Activated CD8-positive, alpha-beta memory T cell treated with anti-CD3 and anti-CD28 coated beads, Interleukin-2, amount 50 U/mL, for 1 hour (primary cell): ENCODE results near the gene TMEM151B.

Experiments
- DNase-seq: peaks from one replicate; pipeline ENCODE4 v3.0.0-alpha.2; 2020; ENCODE audit errors: extremely low read depth

TMEM151B gene

DNA sequence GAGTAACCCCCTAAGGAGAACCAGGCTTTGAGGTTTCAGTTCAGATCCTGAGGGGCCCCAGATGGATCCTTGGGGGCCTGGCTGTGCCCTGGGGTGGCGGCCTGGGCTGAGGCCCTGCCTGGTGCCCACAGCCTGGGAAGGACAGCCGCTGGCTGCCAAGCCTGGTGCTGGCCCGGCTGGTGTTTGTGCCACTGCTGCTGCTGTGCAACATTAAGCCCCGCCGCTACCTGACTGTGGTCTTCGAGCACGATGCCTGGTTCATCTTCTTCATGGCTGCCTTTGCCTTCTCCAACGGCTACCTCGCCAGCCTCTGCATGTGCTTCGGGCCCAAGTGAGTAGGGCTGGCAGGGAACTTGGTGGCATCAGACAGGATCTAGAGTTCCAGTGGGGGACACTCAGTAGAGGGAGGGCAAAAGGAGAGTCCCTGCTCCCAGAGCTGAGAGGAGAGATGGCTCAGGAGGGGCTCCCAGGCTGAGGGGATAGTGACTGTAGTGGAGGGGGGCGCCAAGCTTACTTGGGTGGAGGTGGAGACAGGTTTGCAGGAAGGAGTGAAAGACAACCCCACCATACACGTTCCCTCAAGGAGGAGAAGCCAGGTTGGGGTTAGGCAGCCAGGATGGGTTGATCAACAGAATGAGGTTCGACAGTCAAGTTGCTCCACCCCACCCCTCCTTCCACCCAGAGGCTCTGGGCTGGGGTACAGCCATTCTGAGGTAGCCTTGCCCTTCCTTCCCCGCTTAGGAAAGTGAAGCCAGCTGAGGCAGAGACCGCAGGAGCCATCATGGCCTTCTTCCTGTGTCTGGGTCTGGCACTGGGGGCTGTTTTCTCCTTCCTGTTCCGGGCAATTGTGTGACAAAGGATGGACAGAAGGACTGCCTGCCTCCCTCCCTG, 37.3 kb upstream of the TMEM151B start:
- DNase-seq = no peak

DNA sequence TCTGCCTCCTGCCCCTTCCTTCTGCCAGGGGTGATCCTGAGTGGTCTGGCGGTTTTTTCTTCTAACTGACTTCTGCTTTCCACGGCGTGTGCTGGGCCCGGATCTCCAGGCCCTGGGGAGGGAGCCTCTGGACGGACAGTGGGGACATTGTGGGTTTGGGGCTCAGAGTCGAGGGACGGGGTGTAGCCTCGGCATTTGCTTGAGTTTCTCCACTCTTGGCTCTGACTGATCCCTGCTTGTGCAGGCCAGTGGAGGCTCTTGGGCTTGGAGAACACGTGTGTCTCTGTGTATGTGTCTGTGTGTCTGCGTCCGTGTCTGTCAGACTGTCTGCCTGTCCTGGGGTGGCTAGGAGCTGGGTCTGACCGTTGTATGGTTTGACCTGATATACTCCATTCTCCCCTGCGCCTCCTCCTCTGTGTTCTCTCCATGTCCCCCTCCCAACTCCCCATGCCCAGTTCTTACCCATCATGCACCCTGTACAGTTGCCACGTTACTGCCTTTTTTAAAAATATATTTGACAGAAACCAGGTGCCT, 36.6 kb upstream of the TMEM151B start:
- DNase-seq = no peak

DNA sequence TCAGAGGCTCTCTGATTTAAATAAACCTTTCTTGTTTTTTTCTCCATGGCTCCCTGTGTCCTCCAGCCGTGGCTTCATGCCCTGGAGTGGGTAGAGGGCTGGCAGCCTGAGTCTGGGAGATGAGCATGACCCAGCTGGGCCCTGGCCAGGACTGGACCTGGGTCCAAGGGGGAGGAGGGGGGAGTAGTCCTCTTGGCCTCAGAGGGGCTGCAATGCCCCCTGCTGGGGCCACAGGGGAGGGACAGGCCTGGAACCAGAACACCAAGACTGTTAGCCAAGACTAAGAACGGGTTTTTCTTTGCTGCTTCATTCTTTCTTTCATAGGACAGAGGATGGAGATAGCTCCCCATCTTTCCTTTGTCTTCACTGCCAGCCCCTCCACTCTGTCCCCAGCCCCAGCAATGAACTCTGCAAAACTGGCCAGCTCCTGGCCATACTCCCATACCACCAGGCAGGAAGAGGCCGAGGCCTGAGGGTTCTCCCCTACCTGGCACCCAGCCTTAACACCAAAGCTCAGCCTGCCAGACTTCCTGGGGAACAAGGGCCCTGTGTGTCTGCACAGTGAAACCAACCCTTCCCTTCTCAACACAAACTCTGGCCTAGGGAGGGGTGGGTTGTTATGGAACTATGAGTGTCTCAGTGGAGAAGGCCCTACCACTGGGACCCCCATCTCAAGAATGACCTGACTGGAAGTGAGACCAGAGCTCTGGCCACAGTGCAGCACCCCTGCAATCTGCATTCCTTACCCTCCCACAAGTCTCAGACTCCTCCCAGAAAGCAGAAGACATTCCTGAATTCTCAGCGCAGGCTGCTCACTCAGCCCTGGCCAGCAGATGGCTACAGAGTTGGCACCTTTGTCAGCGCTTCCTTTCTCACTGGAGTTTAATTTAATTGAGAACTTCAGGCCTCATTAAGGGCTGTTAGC, 35.9 kb upstream of the TMEM151B start:
- DNase-seq = no peak

DNA sequence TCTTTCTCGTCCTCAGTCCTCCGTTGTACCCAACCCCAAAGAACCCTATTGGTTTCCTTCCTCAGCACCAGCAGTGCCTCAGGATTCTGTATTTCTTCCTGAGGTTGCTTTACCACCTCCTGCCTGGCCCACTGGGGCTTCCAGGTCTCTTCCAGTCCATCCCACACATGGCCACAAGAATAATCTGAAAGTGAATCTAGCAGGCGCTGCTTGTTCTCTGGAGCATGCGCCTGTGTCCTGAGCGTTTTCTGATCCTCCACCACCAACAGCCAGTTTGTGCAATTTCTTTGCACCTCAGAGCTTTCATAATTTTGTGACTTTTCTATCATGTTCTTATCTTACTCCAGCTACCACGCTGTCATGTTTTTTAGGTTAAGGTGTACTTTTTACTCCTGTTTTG, 35.0 kb upstream of the TMEM151B start:
- DNase-seq = no peak

DNA sequence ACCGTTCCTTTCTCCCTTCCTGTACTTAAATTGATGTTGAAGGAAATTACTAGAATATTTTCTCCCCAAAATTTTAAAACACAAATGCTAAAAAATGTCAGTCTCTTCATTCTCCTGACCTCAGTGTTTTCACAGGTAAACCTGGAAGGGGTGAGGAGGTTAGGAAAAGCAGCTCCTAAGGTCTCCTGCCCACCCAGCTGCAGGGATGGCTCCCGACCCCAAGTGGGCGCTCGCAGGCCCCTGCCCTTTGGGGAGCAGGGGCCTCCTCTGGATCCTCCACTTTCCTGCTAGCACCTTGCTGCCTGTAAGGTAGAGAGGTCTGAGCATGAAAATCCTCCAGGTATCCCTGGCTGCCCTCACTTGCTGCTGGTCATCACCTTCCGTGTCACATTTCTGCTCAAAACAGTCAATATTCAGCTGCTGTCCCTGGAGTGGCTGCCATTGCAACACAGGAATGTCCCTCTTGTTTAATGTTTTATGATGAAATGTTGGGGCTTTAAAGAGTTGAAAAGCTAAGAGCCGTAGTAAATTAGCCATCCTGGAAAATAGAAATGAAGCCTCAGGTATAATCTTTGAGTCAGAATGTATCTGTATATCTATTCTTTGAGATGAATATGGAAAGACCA, 34.2 kb upstream of the TMEM151B start:
- DNase-seq = no peak

DNA sequence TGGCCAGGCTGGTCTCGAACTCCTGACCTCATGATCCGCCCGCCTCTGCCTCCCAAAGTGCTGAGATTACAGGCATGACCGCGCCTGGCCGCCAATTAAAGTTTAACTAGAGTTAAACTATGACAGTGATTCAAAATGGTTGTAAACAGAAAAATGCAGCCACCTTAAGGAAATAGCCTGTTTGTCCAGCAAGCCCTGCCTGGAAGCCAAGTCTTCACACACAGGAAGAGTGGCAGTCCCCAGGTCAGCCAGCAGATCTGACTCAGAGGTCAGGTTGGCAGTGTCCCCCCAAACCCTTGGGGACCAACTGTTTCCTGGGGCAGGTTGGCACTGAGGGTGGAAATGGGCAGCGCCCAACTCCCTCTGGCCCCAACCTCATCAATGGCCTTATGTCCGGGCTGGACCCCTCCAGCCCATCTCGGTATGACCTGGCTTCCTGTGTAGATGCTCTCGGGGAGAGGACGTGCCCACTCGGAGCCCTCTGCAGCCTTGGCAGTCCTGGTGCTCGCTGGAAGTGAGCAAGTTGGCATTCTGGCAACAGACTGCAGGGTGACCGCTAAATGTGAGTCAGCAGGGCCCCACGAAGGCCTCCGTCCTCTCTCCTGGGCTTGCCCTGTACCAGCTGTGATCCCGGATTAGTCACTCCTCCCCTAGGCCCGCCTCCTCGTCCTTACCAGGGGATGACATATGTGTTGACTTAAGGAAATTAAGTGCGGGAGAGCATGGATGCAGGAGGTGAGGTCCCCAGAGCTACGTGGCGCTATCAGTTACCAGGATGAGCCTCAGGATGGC, 33.0 kb upstream of the TMEM151B start:
- DNase-seq = no peak

DNA sequence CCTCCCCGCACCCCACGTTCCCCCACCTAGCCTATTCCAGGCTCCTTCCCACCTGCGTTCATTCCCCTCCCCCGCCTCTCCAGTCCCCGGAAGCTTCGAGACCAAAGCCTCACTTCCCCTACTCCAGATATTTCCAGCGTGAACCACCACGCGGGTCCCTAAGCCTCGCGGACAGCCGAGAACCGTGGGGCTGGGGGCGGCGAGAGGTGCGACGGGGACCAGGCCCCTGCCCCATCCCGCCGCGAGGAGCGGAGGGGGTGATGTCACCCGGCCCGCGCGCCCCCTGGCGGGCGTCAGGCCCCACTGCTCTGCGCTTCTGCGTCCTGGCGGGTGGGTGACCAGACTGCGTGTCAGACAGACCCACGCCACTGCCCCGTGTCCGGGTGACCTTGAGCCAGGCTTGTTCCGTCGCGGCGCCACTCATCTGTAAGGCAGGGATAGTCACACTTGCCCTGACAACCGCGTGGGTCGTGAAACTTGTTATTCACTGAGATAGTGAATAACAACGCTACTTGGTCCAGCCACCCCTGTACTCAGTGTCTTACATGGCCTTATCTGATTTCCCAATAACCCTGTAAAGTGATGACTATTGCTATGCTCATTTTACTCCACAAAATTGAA, 32.3 kb upstream of the TMEM151B start:
- no peak for DNase-seq

DNA sequence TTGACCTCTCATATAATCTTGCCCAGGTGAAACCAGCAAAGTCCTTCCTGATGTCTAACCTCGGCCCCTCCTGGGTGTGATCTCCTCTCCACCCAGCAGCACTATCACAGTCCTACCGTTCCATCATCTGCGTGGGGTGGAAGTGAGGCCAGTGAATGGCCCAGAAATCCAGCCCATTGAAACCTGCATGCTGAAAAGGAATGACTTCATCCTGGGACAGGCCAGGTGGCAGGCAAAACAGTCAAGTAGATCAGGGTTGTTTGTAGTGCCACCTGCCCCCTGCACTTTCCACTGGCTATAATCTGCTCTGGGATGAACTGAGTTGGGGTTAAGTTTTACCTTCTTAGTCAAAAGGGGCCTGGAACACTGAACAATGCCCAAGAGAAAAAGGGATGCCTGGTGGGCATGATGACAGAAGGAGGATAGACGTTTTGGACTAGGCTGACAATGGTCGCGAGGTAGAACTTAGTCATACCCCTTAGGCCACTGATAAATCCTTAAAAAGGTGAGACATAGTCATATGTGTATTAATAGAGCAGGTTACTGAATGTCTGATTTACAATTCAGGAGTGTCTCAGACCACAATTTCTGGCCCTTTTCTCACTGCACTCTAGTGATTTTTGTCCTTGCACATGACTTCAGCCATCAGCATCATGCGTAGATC, 31.4 kb upstream of the TMEM151B start:
- DNase-seq = no peak

DNA sequence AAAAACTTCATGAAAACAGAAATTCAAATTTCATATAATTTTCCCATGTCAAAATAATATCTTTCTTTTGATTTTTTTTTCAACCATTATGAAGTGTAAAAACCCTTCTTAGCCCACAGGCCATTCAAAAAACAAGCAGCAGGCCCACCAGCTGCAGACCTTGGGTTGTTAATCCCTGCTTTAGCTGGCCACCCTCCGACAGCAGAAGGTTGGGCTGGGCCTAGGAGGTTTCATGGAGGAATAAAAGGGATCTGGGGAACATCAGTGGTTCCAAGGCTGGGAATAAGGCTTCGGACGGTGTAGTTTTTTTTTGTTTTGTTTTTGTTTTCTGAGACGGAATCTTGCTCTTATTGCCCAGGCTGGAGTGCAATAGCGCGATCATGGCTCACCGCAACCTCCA, 26.9 kb upstream of the TMEM151B start:
- no peak for DNase-seq

DNA sequence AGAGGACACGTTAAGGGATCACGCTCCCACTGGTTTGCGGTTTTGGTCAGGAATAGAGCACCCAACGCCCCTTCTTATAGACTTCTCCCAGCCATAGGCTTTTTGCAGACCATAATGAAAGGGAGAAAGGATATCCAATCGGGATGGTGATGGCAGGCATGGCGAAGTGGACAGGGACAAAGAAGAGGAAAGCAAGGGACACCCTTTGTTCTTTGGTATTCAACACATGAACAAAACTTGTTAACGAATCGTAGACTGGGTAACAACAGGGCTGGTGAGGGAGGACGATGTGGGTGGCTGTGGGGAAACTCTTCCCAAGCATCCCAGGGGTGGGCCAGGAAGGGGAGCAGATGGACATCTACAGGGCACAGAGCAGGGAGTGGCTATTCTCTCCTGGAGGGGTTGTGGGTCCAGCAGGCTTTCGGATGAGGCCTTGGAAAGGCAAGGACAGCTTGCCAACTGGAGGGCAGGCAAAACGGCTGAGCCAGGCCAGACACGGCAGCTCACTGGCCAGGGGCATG, 24.8 kb upstream of the TMEM151B start:
- no peak for DNase-seq

DNA sequence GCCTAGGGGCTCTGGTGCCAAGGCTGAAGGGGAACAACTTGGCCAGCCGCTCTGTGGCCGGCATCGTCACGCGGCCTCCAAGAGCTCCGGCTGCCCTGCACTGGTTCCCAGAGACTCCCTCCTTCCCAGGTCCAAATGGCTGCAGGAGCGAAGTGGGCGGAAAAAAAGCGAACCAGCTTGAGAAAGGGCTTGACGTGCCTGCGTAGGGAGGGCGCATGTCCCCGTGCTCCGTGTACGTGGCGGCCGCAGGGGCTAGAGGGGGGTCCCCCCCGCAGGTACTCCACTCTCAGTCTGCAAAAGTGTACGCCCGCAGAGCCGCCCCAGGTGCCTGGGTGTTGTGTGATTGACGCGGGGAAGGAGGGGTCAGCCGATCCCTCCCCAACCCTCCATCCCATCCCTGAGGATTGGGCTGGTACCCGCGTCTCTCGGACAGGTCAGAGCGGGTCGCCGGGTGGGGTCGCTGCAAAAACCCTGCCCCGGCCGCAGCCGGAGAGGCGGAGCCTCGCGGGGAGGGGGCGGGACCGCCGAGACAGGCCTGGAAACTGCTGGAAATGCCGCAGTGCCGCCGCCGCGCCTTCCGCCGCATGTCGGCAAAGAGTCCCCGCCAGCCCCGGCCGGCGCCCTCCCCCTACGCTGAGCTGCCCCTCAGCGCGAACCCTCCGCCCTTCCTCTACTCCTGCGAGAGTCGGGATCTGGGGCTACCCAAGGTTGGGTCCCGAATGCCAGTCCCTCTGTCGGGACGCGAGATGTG, 24.2 kb upstream of the TMEM151B start:
- no peak for DNase-seq

DNA sequence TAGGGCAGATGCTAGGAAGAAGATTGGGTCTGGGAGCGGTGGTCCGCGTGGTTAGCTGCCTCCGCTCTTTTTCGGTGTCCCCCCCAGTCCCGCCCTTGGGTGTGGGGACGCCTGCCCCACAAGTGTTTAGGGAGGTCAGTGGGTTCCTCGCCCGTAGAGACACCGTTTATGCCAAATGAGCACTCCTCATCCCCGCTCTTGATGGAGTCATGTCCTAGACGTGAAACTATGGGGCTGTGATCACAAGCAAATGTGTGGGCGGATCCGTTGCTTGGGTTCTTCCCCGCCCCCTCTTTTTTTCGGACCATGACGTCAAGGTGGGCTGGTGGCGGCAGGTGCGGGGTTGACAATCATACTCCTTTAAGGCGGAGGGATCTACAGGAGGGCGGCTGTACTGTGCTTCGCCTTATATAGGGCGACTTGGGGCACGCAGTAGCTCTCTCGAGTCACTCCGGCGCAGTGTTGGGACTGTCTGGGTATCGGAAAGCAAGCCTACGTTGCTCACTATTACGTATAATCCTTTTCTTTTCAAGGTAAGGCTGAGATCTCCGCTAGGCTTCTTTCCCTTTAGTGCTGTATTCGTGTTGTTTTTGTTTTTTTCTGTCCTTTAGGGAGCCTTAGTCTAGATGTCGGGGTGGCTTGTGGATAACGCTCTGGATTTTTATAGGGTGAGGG, 23.4 kb upstream of the TMEM151B start, which contains the start of gene HSP90AB1:
Gene HSP90AB1 (plus strand): TSS at position 439 of the 675 bp plus-strand sequence. CDS start 1,529 bp downstream, outside the sequence.
- DNase-seq = peak; percentile 95

DNA sequence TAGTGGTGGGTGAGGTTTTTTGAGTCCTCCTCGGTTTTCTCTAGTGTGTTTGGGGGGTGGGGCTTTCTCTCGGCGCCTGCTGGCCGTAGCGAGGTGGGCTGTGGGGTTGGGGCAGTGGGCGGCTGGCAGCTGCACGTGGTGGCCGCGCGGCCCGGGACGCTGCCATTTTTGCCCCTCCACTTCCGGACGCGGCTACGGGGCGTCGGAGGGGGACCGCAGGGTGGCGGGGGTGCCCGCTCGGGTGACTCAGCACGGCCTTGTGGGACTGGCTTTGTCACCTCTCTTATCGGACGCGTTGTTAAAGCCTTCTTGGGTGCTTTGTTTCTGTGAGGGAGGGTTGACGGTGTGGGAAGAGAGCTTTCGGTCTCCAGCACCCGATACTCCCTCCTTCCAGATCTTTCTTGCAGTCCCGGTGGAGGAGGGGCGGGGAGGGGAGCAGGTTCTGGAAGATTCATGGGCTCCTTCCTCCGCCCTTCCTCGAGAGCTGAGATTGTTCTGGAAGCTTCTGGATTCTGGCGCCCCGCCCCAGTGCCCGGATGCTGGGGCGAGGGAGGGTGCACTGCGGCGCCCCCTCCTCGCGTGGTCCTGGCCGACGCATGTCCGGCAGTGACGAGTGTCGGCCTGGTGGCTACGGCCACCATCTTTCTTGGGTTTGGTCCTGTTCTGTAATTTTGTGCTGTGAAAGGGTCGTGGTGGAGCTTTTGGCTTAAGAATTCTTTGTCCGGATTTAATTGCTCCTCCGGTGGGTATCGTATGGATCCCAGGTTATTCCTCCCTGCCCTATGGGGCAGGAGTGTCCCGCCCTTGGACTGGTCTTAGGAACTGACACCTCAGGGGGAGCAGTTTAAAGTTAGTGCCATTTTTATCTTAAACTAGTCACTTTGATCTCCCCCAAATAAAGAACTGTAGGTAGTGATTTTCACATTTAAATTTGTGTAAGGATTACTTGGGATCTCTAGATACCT, 22.6 kb upstream of the TMEM151B start:
- DNase-seq = peak; percentile 79

DNA sequence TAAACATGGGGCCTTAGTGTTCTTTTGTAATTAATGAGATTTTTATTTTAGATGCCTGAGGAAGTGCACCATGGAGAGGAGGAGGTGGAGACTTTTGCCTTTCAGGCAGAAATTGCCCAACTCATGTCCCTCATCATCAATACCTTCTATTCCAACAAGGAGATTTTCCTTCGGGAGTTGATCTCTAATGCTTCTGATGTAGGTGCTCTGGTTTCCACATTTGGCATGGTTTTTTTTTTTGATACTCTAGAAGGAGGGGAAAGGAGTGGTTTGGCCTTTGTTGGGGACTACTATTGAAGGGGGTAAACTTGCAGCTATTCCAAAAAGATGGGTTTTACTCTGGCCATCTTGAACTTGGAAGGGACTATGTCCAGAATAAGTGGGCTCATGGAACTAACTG, 21.7 kb upstream of the TMEM151B start:
- DNase-seq = no peak

DNA sequence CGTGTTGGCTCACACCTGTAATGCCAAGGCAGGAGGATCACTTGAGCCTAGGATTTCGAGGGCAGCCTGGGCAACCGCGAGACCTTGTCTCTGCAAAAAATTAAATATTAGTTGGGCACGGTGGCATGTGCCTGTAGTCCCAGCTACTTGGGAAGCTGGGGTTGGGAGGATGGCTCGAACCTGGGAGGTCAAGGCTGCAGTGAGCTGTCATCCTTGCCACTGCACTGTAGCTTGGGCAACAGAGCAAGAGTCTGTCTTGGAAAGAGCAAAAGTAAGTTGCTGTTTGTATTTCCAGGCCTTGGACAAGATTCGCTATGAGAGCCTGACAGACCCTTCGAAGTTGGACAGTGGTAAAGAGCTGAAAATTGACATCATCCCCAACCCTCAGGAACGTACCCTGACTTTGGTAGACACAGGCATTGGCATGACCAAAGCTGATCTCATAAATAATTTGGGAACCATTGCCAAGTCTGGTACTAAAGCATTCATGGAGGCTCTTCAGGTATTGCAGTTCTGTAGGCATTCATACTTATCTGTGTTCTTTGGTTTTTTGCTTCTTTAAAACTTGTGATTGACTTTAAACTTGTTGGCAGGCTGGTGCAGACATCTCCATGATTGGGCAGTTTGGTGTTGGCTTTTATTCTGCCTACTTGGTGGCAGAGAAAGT, 21.0 kb upstream of the TMEM151B start:
- no peak for DNase-seq

DNA sequence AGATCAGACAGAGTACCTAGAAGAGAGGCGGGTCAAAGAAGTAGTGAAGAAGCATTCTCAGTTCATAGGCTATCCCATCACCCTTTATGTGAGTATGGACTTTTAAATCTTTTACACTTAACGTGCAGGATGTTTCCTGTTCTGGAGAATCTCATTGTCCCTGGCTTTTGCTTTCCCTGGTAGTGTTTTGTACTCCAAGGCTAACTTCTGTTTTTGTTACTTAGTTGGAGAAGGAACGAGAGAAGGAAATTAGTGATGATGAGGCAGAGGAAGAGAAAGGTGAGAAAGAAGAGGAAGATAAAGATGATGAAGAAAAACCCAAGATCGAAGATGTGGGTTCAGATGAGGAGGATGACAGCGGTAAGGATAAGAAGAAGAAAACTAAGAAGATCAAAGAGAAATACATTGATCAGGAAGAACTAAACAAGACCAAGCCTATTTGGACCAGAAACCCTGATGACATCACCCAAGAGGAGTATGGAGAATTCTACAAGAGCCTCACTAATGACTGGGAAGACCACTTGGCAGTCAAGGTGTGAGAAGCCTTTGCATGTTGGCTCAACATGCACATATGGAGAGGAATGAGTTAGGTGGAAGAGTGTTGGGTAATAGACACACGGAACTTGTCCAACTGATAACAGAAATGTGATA, 20.1 kb upstream of the TMEM151B start:
- DNase-seq = no peak
